NB4 (cell line): ENCODE data around the gene RAD51B.

Experiments used
- DNase-seq: peaks from one replicate; pipeline ENCODE4 v3.0.0; 2010; ENCODE audit warnings: low read depth
- H3K4me3 ChIP-seq: one replicate; pipeline ENCODE4 v1.5.1; 2011; ENCODE audit warnings: mild to moderate bottlenecking, low read depth, low read length, moderate library complexity
- MAX ChIP-seq: IDR thresholded peaks from 2 replicates; pipeline ENCODE4 v1.6.1; 2011; ENCODE audit warnings: low read depth, low read length
- MYC ChIP-seq: IDR thresholded peaks from 2 replicates; pipeline ENCODE4 v1.6.1; 2011; ENCODE audit warnings: low read depth, low read length
- POLR2A ChIP-seq: IDR thresholded peaks from 2 replicates; pipeline ENCODE4 v1.6.1; 2011; ENCODE audit warnings: mild to moderate bottlenecking; ENCODE audit not compliant: insufficient read length; ENCODE audit errors: extremely low read depth
- TF ChIP-seq, protein P1 (sequence below): IDR thresholded peaks from one replicate; pipeline ENCODE4 v1.5.1; 2012; ENCODE audit warnings: low read depth, low read length

The RAD51B gene

GRCh38 chr14:68166731-68167382 lies 347.3 kb downstream of the RAD51B start:
- TF ChIP-seq POLR2A (no peak), MYC (no peak), MAX (no peak)
- TF ChIP-seq, protein P1, sequence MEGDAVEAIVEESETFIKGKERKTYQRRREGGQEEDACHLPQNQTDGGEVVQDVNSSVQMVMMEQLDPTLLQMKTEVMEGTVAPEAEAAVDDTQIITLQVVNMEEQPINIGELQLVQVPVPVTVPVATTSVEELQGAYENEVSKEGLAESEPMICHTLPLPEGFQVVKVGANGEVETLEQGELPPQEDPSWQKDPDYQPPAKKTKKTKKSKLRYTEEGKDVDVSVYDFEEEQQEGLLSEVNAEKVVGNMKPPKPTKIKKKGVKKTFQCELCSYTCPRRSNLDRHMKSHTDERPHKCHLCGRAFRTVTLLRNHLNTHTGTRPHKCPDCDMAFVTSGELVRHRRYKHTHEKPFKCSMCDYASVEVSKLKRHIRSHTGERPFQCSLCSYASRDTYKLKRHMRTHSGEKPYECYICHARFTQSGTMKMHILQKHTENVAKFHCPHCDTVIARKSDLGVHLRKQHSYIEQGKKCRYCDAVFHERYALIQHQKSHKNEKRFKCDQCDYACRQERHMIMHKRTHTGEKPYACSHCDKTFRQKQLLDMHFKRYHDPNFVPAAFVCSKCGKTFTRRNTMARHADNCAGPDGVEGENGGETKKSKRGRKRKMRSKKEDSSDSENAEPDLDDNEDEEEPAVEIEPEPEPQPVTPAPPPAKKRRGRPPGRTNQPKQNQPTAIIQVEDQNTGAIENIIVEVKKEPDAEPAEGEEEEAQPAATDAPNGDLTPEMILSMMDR: no peak
- no peak overlapping the region for H3K4me3 ChIP-seq
- DNase-seq: no peak

GRCh38 chr14:68167383-68168087 lies 348.0 kb downstream of the RAD51B start:
- TF ChIP-seq MAX (no peak), POLR2A (no peak), MYC (no peak)
- TF ChIP-seq, protein P1: no peak
- no peak overlapping the region for H3K4me3 ChIP-seq
- DNase-seq: no peak

DNA sequence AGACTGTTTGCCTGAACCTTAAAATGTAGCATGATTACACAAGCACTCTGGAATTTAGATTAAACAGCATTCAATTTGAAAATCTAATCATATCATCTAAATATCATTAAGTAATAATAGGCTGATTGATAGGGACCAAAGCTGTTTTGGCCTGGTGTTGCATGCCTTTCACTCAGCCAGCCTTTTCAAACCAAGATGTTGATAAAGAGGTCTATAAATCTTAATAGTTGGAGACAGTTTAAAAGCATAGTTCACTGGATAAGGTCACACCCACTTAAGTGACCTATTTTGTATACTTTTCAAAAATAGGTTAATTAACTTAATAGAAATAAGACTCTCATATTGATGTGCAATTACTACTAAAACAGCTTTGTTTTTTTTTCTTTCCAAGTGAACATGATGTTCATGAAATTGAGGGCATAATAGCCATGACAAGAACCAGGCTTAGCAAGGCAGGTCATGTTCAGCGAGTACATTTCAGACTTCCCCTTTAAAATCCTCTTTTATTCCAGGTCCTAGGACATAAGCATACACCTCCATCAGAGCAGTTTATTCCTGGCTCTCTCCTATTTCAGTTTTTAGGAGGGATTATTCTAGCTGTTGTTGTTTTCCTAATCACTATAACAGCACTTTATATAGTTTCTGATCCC lies 349.0 kb downstream of the RAD51B start:
- DNase-seq: no peak
- TF ChIP-seq, protein P1: no peak
- TF ChIP-seq POLR2A (no peak), MYC (no peak), MAX (no peak)
- no peak overlapping the region for H3K4me3 ChIP-seq

- TF ChIP-seq POLR2A (no peak), MYC (no peak), MAX (no peak)
- TF ChIP-seq, protein P1: no peak
- H3K4me3 ChIP-seq: no peak overlapping the region
- no peak for DNase-seq
Observed at GRCh38 chr14:68172216-68172615, 352.6 kb downstream of the RAD51B start.

- H3K4me3 ChIP-seq: no peak overlapping the region
- DNase-seq: no peak
- TF ChIP-seq MAX: no peak
- TF ChIP-seq, protein P1: no peak
Observed at GRCh38 chr14:68172627-68173026, 353.0 kb downstream of the RAD51B start.
